Skeletal muscle tissue (tissue), 4 donors: ENCODE data around the gene FBXO22. TPM values are rescaled to one million over a fixed set of nuclear protein-coding genes. Genes with fewer than 3 reads are reported as not detected.

Experiments used
- H3K27ac ChIP-seq: one replicate; pipeline ENCODE4 v1.7.0; 2013; ENCODE audit warnings: mild to moderate bottlenecking, low read depth, low read length, inconsistent platforms
- H3K27me3 ChIP-seq, 3 donors: one replicate each; pipeline ENCODE4 v1.7.0; 2013; ENCODE audit warnings: low read length in 3 of 3; ENCODE audit not compliant: control insufficient read depth in 3 of 3, insufficient read depth in 3 of 3
- H3K36me3 ChIP-seq, 3 donors: one replicate each; pipeline ENCODE4 v1.7.0; 2013; ENCODE audit warnings: low read length in 3 of 3; ENCODE audit not compliant: control insufficient read depth in 3 of 3, insufficient read depth in 3 of 3
- H3K4me1 ChIP-seq, 3 donors: one replicate each; pipeline ENCODE4 v1.7.0; 2013; ENCODE audit warnings: low read length in 3 of 3, mild to moderate bottlenecking in 3 of 3; ENCODE audit not compliant: control insufficient read depth in 3 of 3, insufficient read depth in 3 of 3
- H3K4me3 ChIP-seq, 3 donors: one replicate each; pipeline ENCODE4 v1.7.0; 2013; ENCODE audit warnings: low read length in 3 of 3
- H3K9ac ChIP-seq, 3 donors: one replicate each; pipeline ENCODE4 v1.7.0; 2013; ENCODE audit warnings: low read length in 3 of 3, mild to moderate bottlenecking in 3 of 3, moderate library complexity in 2 of 3, low read depth in 1 of 3
- H3K9me3 ChIP-seq, 3 donors: one replicate each; pipeline ENCODE4 v1.7.0; 2013; ENCODE audit warnings: low read length in 3 of 3; ENCODE audit not compliant: control insufficient read depth in 3 of 3
- total RNA-seq: library from RNA; depleted of rRNA; stranded (reverse); fragments of >200 nt; gene quantifications from one replicate; pipeline ENCODE4 v1.2.3, GENCODE V29; 2014
- donor health status: Osteomylitis.

Gene FBXO22
- total RNA-seq, 1 donor from 2014 or later: 9.9 TPM

DNA sequence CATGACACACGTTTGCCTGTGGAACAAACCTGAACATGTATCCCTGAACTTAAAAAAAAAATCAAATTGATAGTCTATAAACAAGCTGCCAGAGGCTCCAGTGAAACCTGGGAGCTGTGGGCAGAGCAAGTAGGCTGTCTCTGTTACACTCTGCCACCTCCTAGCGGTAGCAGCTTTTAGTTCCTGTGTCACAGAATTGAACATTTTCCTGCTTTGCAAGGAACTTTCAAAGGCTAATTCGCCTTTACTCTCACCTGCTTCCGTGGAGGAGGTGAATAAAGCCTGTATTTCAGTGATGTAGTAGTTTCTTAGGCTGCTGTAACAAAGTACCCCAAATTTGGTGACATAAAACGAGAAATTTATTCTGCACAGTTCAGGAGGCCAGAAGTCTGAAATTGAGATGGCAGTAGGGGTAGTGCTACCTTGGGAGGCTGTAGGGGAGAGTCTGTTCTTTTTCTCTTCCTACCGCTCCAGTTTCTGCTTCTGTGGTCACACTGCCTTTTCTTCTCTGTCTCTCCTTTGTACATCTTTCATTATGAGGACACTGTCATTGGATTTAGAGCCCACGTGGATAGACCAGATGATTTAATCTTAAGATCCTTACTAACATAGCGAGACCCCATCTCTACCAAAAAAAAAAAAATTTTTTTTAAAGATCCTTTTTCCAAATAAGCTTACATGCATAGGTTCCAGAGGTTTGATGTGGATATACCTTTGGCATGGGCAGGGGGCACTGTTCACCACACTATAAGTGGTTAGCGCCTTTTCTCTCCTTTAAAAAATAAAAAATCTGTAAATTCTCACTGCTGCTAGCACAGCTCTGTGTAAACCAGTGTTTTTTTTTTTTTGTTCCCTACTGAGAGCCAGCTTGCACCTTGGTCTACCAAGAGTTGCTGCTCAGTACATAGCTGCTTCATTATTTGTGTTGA is 25.3 kb downstream of the FBXO22 start:
- Histone ChIP-seq H3K27ac (no peak overlapping the region), H3K9ac (no peak overlapping the region), H3K36me3 (peaks cover 1 to 15% (median 10%) of the 10 kb centered on the region in 3 donors), H3K27me3 (no peaks in the 10 kb centered on the region), H3K4me3 (no peak overlapping the region), H3K9me3 (no peaks in the 10 kb centered on the region), H3K4me1 (peaks cover 4 to 11% (median 7%) of the 10 kb centered on the region in 3 donors)

GRCh38 chr15:75929799-75930565 is 26.3 kb downstream of the FBXO22 start:
- Histone ChIP-seq H3K4me1 (peaks cover 0 to 7% (median 6%) of the 10 kb centered on the region in 3 donors), H3K9ac (no peak overlapping the region), H3K36me3 (peaks cover 4 to 14% (median 13%) of the 10 kb centered on the region in 3 donors), H3K27ac (no peak overlapping the region), H3K27me3 (no peaks in the 10 kb centered on the region), H3K9me3 (no peaks in the 10 kb centered on the region), H3K4me3 (no peak overlapping the region)

DNA sequence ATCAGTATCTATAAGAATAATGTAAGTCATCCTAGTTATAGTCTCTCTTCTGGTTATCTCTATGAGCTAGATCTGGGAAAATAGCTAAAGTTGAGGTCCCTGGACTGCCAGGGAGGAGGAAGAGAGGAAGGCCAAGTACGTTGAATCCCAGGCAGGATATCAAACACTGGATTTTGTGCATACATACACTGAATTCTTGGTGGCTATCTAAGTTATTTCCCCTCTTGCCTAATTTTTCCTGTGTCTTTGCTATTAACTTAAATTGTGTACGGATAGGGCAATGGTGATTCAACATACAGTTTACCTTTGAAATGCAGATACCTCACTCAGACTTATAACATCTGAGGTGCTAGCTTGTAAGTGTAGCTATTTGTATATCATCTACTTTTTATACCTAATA is 27.2 kb downstream of the FBXO22 start:
- Histone ChIP-seq H3K9me3 (no peaks in the 10 kb centered on the region), H3K4me3 (no peak overlapping the region), H3K27ac (no peak overlapping the region), H3K36me3 (peaks cover 4 to 14% (median 13%) of the 10 kb centered on the region in 3 donors), H3K9ac (no peak overlapping the region), H3K27me3 (no peaks in the 10 kb centered on the region), H3K4me1 (no peaks in the 10 kb centered on the region)

- H3K27ac ChIP-seq: no peak overlapping the region
- no peak overlapping the region for H3K9ac ChIP-seq
- no peaks in the 10 kb centered on the region for H3K9me3 ChIP-seq
- no peaks in the 10 kb centered on the region for H3K36me3 ChIP-seq
- peaks cover 0 to 3% (median 0%) of the 10 kb centered on the region in 3 donors for H3K27me3 ChIP-seq
- no peaks in the 10 kb centered on the region for H3K4me1 ChIP-seq
- no peak overlapping the region for H3K4me3 ChIP-seq
Observed at GRCh38 chr15:75942464-75942863, 38.8 kb downstream of the FBXO22 start.

DNA sequence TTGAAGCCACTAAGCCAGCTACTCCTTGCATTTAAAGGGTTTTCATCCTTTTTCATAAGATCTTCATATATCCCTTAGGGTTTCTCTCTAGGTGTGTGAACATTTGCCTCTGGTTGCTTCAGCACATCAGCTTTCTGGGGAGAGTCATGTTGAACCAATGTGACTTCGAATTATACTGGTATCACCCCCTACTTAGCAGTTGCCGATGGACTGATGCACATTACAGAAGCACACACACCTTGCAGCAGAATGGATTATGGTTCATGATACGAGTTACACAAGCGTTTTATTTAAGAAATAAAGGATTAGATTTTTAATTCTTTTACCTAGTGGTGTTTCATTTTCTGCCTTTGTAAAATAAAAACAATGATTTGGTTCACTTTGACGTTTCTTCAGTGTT is 39.6 kb downstream of the FBXO22 start:
- Histone ChIP-seq H3K27me3 (peaks cover 0 to 3% (median 0%) of the 10 kb centered on the region in 3 donors), H3K4me1 (no peaks in the 10 kb centered on the region), H3K9me3 (no peaks in the 10 kb centered on the region), H3K27ac (no peak overlapping the region), H3K4me3 (no peak overlapping the region), H3K36me3 (no peaks in the 10 kb centered on the region), H3K9ac (no peak overlapping the region)

GRCh38 chr15:75943713-75944215 is 40.1 kb downstream of the FBXO22 start:
- Histone ChIP-seq H3K27me3 (peaks cover 0 to 3% (median 0%) of the 10 kb centered on the region in 3 donors), H3K9me3 (no peaks in the 10 kb centered on the region), H3K4me1 (no peaks in the 10 kb centered on the region), H3K27ac (no peak overlapping the region), H3K9ac (no peak overlapping the region), H3K4me3 (no peak overlapping the region), H3K36me3 (no peaks in the 10 kb centered on the region)

- H3K27me3 ChIP-seq: peaks cover 0 to 5% (median 0%) of the 10 kb centered on the region in 3 donors
- no peaks in the 10 kb centered on the region for H3K9me3 ChIP-seq
- no peaks in the 10 kb centered on the region for H3K36me3 ChIP-seq
- no peak overlapping the region for H3K4me3 ChIP-seq
- H3K27ac ChIP-seq: no peak overlapping the region
- H3K4me1 ChIP-seq: no peaks in the 10 kb centered on the region
- no peak overlapping the region for H3K9ac ChIP-seq
Observed at GRCh38 chr15:75945953-75946352, 42.3 kb downstream of the FBXO22 start.

DNA sequence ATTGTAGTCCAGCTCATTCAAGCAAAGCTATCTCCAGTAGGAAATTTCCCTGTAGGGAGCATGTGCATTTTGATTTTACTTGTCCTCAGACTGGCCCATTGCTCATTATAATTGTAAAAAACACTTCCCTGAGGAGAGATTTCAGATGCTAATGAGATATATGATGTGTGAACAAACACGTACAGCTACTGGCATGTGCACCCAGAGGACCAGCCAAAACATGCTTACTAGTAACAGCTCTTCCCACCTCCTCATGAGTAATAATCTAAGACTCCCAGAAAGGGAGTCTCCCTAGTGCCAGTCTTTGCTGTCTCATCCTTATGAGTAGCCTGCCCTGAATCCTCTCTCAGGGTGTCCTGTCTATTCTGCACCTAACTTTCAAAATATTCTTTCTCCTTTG is 43.4 kb downstream of the FBXO22 start:
- Histone ChIP-seq H3K9ac (no peak overlapping the region), H3K4me3 (no peak overlapping the region), H3K9me3 (no peaks in the 10 kb centered on the region), H3K27me3 (peaks cover 0 to 5% (median 0%) of the 10 kb centered on the region in 3 donors), H3K27ac (no peak overlapping the region), H3K36me3 (no peaks in the 10 kb centered on the region), H3K4me1 (no peaks in the 10 kb centered on the region)

GRCh38 chr15:75948761-75949296 is 45.2 kb downstream of the FBXO22 start:
- H3K4me1 ChIP-seq: no peaks in the 10 kb centered on the region
- no peak overlapping the region for H3K27ac ChIP-seq
- no peaks in the 10 kb centered on the region for H3K36me3 ChIP-seq
- no peaks in the 10 kb centered on the region for H3K9me3 ChIP-seq
- H3K27me3 ChIP-seq: peaks cover 0 to 5% (median 0%) of the 10 kb centered on the region in 3 donors
- H3K9ac ChIP-seq: no peak overlapping the region
- no peak overlapping the region for H3K4me3 ChIP-seq
